LNCaP clone FGC (cell line): ENCODE measurements around the gene SCAND1.

Source experiments
- DNase-seq: peaks from one replicate; pipeline ENCODE4 v3.0.0-alpha.2; 2011; ENCODE audit warnings: low read depth
- H3K4me3 ChIP-seq: 2 replicates; pipeline ENCODE4 v1.5.1; 2011; ENCODE audit warnings: mild to moderate bottlenecking, low read depth, low read length, control low read depth
- TF ChIP-seq, protein P1 (sequence below): IDR thresholded peaks from 2 replicates; pipeline ENCODE4 v1.5.1; 2012; ENCODE audit warnings: mild to moderate bottlenecking; ENCODE audit not compliant: control insufficient read depth, insufficient read depth; ENCODE audit errors: extremely low read depth

The SCAND1 gene

DNA sequence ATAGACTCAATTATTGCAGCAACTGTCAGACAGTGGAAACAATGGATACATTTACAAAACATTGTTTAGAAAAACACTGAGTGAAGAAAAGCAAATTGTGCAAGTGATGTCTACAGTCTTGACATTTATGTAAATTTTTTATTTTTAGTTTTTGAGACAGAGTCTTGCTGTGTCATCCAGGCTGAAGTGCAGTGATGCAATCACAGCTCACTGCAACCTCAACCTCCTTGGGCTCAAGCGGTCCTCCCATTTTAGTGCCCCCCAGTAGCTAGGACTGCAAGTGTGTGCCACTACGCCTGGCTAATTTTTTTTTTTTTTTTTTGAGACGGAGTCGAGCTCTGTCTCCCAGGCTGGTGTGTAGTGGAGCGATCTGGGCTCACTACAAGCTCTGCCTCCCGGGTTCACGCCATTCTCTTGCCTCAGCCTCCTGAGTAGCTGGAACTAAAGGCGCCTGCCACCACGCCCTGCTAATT is 23.8 kb upstream of the SCAND1 start:
- no peak overlapping the region for H3K4me3 ChIP-seq
- no peak for DNase-seq
- TF ChIP-seq, protein P1, sequence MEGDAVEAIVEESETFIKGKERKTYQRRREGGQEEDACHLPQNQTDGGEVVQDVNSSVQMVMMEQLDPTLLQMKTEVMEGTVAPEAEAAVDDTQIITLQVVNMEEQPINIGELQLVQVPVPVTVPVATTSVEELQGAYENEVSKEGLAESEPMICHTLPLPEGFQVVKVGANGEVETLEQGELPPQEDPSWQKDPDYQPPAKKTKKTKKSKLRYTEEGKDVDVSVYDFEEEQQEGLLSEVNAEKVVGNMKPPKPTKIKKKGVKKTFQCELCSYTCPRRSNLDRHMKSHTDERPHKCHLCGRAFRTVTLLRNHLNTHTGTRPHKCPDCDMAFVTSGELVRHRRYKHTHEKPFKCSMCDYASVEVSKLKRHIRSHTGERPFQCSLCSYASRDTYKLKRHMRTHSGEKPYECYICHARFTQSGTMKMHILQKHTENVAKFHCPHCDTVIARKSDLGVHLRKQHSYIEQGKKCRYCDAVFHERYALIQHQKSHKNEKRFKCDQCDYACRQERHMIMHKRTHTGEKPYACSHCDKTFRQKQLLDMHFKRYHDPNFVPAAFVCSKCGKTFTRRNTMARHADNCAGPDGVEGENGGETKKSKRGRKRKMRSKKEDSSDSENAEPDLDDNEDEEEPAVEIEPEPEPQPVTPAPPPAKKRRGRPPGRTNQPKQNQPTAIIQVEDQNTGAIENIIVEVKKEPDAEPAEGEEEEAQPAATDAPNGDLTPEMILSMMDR: no peak

- TF ChIP-seq, protein P1: no peak
- no peak overlapping the region for H3K4me3 ChIP-seq
- no peak for DNase-seq
Observed at GRCh38 chr20:35975576-35976373, 21.5 kb upstream of the SCAND1 start.

DNA sequence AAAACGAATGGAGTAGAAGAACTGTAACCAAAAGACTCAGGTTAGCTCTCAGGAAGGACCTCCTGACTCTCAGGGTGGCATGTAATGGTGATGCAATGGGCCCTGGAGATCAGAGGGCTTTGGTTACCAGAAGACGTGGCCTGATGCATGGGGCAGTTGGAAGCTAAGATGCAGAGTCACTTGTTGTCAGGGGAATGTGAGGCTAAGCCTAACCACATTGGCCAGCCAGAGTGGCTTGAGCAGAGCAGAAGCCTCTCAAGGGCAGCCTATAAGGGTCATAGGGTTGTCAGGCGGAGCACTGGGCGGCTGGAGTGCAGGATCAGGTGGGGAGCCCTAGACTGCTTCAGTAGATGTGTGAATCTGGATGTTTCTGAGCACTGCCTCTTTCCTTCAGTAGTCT is 20.0 kb upstream of the SCAND1 start:
- no peak for DNase-seq
- TF ChIP-seq, protein P1: no peak
- no peak overlapping the region for H3K4me3 ChIP-seq

DNA sequence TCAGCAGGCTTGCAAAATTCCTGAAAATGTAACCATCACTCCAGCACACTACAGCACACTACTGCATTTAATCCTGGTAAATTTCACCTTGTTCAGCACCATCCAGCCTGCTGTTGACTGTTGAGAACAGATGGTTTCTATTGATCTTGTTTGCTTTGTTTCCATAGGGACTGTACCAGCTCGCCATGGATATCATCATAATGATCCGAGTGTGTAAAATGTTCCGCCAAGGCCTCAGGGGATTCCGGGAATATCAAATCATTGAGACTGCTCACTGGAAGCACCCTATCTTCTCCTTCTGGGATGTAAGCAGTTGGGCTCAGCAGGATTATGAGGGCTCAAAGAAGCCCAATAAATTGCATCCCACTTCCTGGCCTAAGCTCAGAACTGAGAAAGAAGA is 18.2 kb upstream of the SCAND1 start:
- H3K4me3 ChIP-seq: no peak overlapping the region
- TF ChIP-seq, protein P1: no peak
- DNase-seq: no peak

DNA sequence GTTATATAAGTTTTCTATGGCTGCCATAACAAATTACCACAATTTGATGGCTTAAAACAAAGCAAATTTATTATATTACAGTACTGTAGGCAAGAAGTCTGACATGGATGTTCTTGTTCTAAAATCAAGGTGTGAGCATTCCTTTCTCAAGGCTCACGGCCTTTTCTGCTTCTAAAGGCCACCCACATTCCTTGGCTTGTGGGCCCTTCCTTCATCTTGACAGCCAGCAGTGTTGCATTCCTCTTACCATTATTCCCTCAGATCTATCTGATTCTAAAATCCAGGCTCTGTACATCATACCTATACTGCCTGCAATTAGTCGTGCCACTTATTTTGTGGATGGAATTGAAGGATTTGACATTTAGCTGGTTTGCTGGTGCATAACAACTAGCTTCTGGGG is 17.7 kb upstream of the SCAND1 start:
- TF ChIP-seq, protein P1: no peak

GRCh38 chr20:35968930-35969329 is 14.6 kb upstream of the SCAND1 start:
- TF ChIP-seq, protein P1: no peak
- no peak overlapping the region for H3K4me3 ChIP-seq
- DNase-seq: no peak

More for the DNA sequence above, 17.7 kb upstream of the SCAND1 start:
- H3K4me3 ChIP-seq: no peak overlapping the region
- DNase-seq: no peak

DNA sequence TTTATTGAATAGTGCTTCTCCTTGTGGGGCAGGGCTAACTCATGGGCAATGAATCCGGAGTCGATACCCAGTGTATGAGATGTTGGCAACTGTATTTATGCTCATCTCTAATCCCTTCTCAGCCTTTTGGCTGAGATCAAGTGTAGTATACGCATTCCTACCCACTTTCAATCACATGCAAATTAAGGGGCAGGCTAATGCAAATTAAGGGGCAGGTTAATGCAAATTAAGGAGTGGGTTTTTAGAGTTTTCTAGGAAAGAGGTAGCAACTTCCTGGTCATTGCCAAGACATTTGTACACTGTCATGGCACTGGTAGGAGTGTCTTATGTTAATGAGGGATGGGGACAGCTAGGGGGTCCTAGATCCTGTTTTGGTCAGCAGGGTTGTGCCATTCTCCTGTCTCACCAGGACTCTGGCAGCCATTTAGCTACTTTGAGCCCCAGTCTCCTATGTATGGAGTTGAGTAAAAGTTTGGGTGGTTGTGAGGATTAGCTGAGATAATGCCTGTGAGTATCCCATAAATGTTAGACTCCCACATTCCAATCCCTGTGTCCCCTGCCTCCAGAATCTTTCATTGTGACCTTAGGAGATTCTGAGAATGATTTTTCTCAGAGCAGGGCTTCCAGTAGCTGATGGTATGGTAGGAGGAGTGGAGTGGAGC is 13.8 kb upstream of the SCAND1 start, which contains the start of gene CNBD2:
Gene CNBD2 (plus strand): TSS at position 612 of the 662 bp plus-strand sequence. CDS start 173 bp downstream, outside the sequence.
- TF ChIP-seq, protein P1: no peak
- no peak for DNase-seq
- H3K4me3 ChIP-seq: no peak within 1 kb of the TSS
